ENCODE data around the gene MPST.

DNA sequence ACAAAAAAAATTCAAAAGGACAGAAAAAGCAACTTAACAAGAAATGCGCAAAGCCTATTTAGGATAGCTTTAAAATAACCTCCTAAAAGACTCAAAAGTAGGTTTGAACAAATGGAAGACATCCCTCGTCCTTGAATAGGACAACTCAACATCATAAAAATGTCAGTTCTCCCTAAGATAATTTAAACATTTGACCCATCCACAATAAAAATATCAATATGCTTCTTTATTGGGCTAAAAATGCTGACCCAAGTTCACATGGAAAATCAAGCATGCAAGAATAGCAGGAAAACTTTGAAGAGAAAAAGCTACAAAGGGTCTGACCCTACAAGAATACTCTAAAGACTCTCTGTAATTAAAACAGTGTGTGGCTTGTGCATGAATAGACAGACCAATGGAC lies 19.9 kb downstream of the MPST start:
- no peak for TF ChIP-seq CTCF (conservative IDR thresholded peaks at IDR 0.05)
- TF ChIP-seq ZFX (IDR thresholded peaks at IDR 0.05), result no peak
